ENCODE data around the gene COL5A1.

COL5A1 gene

DNA sequence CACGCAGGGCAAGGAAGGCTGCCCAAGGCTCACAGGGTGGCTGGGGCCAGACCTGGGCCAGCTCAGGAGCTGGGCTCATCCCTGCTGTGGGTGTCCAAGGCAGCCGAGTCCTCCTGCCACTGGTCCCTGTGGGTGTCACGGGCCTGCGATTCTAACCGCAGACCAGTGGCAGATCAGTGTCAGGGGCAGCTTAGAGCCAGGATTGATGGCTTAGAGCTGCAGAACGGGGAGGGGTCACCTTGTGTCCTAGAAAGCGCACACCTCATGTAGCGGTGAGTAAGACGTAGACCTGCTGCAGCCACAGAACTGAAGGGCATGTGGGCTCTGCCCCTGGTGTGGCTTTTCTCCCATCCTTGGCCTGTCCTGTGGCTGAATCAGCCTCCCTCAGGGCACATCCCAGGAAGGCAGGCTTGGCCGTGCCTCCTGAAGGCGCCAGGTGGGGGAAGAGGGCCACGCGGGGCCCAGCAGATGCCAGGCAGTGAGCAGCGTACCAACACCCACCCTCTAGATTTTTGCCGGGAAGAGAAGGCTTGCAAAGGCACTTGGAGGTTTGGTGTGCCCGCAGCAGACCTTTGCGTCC, 160.7 kb downstream of the COL5A1 start:
- no peak for DNase-seq (ENCODE audit: low read depth)
- no peak overlapping the region for H3K4me3 ChIP-seq (ENCODE audit: low read length)
- TF ChIP-seq, protein P1, sequence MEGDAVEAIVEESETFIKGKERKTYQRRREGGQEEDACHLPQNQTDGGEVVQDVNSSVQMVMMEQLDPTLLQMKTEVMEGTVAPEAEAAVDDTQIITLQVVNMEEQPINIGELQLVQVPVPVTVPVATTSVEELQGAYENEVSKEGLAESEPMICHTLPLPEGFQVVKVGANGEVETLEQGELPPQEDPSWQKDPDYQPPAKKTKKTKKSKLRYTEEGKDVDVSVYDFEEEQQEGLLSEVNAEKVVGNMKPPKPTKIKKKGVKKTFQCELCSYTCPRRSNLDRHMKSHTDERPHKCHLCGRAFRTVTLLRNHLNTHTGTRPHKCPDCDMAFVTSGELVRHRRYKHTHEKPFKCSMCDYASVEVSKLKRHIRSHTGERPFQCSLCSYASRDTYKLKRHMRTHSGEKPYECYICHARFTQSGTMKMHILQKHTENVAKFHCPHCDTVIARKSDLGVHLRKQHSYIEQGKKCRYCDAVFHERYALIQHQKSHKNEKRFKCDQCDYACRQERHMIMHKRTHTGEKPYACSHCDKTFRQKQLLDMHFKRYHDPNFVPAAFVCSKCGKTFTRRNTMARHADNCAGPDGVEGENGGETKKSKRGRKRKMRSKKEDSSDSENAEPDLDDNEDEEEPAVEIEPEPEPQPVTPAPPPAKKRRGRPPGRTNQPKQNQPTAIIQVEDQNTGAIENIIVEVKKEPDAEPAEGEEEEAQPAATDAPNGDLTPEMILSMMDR (IDR thresholded peaks at IDR 0.05; ENCODE audit: insufficient read depth, low read depth, low read length, missing control alignments): no peak

DNA sequence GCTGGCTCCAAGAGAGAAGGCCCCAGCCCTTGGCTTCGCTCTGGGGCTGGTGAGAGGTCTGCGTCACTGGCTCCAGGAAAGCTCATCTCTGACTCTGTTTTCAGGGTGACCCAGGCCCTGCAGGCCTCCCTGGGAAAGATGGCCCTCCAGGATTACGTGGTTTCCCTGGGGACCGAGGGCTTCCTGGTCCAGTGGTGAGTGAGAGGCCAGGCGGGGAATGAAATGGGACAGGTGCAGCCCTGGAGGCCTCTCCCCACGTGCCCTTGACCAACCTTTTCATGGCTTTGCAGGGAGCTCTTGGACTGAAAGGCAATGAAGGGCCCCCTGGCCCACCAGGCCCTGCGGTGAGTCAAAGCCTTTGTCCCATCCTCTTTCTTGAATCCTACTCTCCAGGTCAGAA, 163.3 kb downstream of the COL5A1 start:
- H3K4me3 ChIP-seq (ENCODE audit: low read length): no peak overlapping the region
- TF ChIP-seq, protein P1 (IDR thresholded peaks at IDR 0.05; ENCODE audit: insufficient read depth, low read depth, low read length, missing control alignments): no peak
- DNase-seq (ENCODE audit: low read depth): no peak

DNA sequence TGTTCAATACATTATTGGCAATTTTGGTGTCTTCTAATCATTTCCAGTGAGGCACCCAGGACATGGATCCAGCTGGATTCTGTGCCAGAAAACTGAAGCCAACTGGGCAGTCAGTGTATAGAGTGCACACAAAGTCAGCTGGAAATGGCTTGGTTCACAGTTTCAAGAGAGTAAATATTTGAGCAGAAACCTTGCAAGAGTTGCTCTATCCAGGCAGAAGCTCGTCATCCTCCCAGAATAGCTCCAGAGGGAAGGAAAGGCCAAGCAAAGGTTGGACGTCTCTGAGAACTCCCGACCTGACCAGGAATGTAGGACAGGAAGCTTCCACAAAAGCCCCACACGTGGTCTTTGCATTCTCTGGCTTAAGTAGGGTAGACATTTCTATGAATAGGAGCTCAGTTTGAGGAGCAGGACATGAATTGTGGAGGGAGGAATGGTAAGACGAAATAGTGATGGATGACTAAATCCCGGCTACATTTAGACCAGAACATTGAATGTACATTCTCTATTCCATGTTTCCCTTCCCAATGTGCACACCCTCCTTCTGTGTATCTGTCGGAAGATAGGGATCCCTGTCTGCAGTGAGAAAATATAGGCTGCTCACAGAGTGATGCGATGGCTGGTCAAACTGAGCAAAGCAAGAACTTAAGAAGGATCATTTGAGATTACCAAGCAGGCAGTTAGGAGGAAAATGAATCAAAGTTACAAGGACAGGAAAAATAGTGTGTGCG, 166.3 kb downstream of the COL5A1 start:
- no peak for DNase-seq (ENCODE audit: low read depth)
- no peak overlapping the region for H3K4me3 ChIP-seq (ENCODE audit: low read length)
- TF ChIP-seq, protein P1 (IDR thresholded peaks at IDR 0.05; ENCODE audit: insufficient read depth, low read depth, low read length, missing control alignments): no peak

DNA sequence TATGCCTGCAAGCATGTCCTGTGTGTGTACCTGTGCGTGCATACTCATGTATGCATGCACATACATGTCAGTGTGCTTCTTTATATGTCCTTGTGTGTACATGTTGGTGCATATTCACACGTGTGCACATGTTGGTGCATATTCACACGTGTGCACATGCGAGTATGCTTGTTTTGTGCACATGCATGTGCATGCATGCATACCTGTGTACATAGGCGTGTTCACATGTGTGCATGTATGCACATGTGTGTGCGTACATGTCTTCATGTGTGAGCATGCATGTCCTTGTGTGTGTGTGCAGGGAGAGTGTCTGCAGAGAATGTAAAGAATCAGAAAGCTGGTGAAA, 166.8 kb downstream of the COL5A1 start:
- TF ChIP-seq, protein P1 (IDR thresholded peaks at IDR 0.05; ENCODE audit: insufficient read depth, low read depth, low read length, missing control alignments): no peak
- no peak for DNase-seq (ENCODE audit: low read depth)
- no peak overlapping the region for H3K4me3 ChIP-seq (ENCODE audit: low read length)

DNA sequence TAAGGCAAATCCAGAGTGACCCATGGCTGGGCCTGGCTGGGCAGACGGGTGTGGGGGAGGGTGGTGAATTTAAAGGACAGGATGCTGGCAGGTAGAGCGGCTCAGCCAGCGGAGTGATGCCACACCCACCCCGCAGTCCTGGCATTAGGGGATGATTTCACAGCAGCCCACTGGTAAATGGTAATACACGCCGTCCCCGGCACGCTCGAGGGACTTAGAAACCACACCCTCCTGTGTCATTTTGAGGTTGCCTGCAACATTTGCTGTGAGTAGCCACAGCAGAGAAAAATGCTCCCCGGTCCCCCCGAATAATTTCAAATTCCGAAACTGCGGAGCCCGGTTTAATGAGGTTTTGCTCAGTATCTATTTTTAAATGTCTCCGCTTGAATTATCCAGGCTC, 167.7 kb downstream of the COL5A1 start:
- TF ChIP-seq, protein P1 (IDR thresholded peaks at IDR 0.05; ENCODE audit: insufficient read depth, low read depth, low read length, missing control alignments): no peak
- DNase-seq (ENCODE audit: low read depth): no peak
- no peak overlapping the region for H3K4me3 ChIP-seq (ENCODE audit: low read length)

DNA sequence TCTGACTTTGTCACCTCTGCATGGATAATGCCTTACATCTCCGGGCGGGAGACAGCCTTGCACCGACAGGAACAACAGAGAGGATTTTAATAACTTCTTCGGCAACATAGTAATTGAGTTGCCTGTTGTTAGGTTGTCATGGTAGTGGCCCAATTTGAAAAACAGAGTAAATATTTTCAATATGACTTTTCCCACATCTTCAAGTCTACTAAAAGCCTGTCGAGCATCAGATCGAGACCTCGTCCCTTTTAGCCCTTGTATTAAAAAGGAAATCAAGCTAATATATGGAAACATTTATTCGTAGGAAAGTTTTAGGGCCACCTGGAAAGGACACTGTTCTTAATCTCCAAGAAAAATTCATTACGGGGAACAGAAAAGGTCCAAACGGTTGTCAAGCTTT, 168.2 kb downstream of the COL5A1 start:
- H3K4me3 ChIP-seq (ENCODE audit: low read length): no peak overlapping the region
- TF ChIP-seq, protein P1 (IDR thresholded peaks at IDR 0.05; ENCODE audit: insufficient read depth, low read depth, low read length, missing control alignments): no peak
- no peak for DNase-seq (ENCODE audit: low read depth)
